HG02763 (cell line): ENCODE measurements around the gene SH3RF2.
"Not testable (repeated sequence)": the region's sequence is repeated elsewhere in the genome, so short reads cannot be mapped to it uniquely, and the experiment has no call there.

Experiments used
- ATAC-seq: cut with Tn5 transposase; IDR thresholded peaks from one replicate; pipeline ENCODE4 v1.9.1; 2021; ENCODE audit warnings: mild to moderate bottlenecking, moderate library complexity; ENCODE audit not compliant: unreplicated experiment

SH3RF2 gene

DNA sequence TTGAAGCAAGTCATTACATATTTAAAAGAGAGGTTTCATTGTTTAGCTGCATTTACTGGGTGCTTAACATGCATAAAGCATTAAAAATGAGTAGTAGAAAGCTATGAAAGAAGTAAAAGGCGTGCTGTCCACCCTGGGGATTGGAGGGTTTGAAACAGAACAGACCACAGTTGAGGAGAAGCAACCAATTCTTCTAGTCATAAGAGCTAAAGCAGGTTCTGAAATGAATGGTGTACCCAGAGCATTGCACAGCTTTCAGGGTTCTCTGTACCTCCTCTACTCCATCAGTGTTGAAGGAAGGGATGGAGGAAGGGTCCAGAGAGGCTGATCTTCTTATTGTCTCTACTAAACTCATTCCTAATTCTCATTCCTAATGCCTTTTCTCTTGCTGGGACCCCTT lies 68.9 kb downstream of the SH3RF2 start:
- no peak for ATAC-seq

DNA sequence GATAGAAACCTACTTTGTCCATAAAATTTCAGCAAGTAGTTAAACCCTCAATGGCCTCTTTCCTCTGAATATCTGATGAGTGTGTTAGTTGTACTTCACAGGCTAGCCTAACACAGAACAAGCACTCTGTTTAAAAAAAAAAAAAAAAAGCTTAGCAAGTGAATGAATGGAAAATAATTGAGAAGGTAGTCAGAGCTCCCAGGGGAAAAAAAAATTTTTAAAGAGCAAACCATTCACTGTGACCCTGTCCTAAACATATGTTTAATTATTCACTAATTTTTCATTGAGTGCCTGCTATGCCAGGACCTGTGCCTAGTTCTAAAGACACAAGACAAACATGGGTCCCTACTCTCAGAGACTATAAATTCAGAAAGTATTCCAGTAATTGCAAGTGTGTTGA lies 69.3 kb downstream of the SH3RF2 start:
- no peak for ATAC-seq

DNA sequence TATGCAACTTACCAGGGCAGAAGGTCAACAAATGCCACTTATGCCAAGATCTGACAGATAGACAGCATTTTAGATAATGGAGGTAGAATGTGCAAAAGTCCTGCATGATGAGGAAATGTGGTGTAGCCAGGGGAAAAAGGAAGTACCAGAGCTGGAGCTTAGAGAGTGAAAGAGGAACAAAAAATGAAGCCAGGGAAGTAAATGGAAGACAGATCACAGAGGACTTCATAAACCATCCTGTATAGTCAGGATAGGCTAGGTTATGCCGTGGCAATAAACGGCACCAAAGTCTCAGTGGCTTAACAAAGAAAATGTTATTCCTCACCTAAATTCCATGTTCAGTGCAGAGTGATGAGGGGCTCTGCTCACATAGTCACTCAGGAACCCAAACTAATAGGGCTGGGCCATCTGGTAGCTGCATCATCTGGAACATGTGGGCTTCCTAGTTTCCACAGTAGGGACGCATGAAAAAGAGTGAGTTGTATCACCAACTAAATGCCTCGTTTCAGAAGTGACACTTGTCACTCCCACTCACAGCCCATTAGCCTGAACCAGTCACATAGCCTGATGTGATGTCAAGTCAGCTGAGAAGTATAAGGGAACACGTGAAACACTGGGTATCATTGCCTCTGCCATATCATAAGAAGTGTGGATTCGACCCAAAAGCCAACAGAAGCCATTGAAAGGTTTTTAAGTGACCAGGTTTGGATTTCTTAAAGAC lies 70.3 kb downstream of the SH3RF2 start:
- no peak for ATAC-seq

- ATAC-seq: no peak
Observed at GRCh38 chr5:146007270-146007669, 70.9 kb downstream of the SH3RF2 start.

DNA sequence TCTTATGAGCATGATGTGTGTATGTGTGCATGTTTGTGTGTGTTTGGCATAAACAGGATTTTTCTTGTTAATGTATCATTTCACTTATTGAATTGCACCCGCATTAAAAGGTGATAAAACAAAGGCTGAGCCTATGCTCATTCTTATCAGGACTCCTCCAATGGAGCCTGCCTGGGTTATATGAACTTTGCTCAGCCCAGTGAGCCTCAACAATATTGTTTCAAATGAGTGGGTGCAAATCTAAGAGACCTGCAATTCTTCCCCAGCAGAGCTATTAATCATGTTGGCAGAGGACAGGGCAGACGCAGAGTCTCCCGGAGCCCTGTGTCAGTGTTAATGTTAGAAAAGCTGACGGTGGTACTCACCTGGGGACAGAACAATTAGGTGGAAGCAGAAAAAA lies 71.6 kb downstream of the SH3RF2 start:
- no peak for ATAC-seq

- no peak for ATAC-seq
Observed at GRCh38 chr5:146009020-146009419, 72.6 kb downstream of the SH3RF2 start.

DNA sequence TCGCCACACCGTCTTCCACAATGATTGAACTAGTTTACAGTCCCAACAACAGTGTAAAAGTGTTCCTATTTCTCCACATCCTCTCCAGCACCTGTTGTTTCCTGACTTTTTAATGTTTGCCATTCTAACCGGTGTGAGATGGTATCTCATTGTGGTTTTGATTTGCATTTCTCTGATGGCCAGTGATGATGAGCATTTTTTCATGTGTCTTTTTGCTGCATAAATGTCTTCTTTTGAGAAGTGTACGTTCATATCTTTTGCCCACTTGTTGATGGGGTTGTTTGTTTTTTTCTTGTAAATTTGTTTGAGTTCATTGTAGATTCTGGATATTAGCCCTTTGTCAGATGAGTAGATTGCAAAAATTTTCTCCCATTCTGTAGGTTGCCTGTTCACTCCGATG lies 74.1 kb downstream of the SH3RF2 start:
- not testable (repeated sequence) for ATAC-seq

DNA sequence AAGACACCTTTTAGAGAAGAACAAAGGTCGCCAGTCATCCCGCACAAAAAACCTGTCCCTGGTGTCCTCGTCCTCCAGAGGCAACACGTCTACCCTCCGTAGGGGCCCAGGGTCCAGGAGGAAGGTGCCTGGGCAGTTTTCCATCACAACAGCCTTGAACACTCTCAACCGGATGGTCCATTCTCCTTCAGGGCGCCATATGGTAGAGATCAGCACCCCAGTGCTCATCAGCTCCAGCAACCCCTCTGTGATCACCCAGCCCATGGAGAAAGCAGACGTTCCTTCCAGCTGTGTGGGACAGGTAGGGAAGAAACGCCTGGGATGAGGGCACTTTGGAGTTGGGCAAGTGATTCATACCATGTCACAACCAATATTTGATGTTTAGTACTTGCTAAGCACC lies 77.4 kb downstream of the SH3RF2 start:
- no peak for ATAC-seq

GRCh38 chr5:146015001-146015400 lies 78.6 kb downstream of the SH3RF2 start:
- no peak for ATAC-seq

- ATAC-seq: no peak
Observed at GRCh38 chr5:146016764-146017484, 80.5 kb downstream of the SH3RF2 start.

DNA sequence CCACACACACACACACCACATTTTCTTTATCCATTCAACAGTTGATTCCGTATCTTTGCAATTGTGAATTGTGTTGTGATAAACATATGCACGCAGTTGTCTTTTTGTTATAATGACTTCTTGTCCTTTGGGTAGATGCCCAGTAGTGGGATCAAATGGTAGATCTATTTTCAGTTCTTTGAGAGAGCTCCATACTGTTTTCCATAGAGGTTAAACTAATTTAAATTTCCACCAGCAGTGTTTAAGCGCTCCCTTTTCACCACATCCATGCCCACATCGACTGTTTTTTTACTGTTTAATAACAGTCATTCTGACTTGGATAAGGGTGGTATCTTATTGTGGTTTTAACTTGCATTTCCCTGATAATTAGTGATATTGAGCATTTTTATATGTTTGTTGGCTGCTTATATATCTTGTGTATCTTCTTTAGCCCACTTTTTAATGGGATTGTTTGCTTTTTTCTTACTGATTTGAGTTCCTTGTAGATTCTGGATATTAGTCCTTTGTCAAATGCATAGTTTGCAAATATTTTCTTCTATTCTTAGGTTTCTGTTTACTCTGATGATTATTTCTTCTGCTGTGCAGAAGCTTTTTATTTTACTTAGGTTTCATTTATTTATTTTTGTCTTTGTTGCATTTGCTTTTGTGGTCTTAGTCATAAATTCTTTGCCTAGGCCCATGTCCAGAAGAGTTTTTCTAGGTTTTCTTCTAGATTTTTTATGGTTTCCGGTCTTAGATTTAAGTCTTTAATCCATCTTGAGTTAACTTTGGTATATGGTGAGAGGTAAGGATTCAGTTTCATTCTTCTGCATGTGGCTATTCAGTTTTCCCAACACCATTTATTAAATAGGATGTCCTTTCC lies 82.4 kb downstream of the SH3RF2 start:
- ATAC-seq: no peak

DNA sequence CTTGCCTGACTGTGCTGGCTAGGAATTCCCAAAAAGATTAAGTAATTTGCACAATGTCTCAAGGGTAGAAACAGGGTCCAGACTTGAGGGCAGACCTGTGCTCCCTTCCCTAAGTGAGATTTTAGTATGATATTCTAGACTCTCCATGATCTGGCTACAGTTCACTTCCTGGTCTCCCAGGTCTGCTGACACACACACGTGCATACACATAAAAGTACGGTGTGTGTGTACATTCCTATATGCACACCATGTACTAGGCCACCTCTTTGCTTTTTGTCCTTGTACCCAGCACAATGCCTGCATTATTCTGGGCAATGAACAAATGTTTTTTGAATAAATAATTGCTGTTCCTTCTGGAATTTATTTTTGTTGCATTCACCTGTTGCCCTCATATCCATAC lies 83.7 kb downstream of the SH3RF2 start:
- ATAC-seq: no peak

DNA sequence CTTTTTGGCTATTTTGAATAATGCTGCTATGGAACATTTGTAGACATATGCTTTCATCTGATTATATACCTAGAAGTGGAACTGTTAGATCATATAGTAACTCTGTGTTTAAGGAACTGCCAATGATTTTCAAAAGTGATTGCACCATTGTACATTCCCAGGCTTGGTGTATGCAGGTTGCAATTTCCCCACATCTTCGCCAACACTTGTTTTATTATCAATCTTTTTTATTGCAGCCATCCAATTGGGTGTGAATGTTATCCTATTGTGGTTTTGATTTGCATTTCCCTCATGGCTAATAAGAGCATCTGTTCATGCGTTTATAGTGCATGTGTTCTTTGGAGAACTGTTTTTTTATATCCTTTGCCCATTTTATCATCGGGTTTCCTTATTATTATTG lies 87.7 kb downstream of the SH3RF2 start:
- ATAC-seq: no peak

- no peak for ATAC-seq
Observed at GRCh38 chr5:146025114-146025680, 88.8 kb downstream of the SH3RF2 start.

DNA sequence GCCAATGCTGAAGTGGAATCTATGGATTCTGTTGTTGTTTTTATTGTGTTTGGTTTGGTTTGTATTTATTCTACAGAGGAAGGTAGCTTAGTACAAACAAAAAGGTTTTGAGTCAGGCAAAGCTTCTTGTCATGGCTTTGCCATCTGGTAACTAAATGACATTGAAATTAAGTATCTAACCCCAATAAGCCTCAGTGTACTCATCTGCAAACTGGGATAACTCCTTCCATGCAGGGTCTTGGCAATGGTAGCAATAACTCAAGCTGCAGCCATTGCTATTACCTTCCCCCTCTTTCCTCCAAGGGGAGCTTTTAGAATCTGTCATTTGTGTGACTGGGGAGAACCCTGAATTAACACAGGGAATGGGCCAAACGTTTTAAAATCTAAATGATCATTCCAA lies 89.3 kb downstream of the SH3RF2 start:
- ATAC-seq: no peak

GRCh38 chr5:146026307-146027010 lies 90.1 kb downstream of the SH3RF2 start:
- ATAC-seq: no peak

DNA sequence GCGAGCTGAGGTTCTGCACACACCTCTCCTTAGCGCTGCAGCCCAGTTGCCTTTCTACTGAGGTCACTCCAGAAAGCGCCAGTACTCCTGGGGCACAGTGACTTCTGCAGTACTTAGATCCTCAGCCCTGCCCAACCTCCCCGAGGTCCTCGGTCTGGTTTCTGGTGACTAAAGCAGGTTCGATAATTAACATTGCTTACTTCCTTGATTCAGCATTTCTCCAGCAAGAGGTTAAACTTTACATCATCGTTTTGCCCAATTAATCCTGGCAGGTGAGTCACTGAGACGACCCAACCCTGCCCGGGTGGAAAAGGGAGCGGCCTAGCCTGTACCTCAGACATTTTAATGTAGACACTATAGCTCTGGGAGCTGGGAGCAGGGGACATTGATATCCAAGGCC lies 91.4 kb downstream of the SH3RF2 start:
- ATAC-seq: no peak

- no peak for ATAC-seq
Observed at GRCh38 chr5:146032911-146033310, 96.5 kb downstream of the SH3RF2 start.

GRCh38 chr5:146034127-146034526 lies 97.7 kb downstream of the SH3RF2 start:
- ATAC-seq: no peak

DNA sequence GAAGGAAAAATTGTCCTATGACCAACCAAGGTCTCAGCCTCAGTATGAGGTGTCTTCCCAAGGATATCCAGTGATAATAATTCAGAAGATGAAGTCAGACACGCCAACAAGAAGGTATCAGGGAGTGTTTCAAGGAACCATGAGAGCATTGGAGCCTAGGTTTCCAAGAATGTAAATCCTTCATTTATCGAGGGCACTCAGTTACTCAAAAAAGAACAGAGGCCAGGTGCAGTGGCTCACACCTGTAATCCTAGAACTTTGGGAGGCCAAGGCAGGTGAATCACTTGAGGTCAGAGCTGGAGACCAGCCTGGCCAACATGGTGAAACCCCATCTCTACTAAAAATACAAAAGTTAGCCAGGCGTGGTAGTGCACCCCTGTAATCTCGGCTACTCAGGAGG lies 98.2 kb downstream of the SH3RF2 start:
- no peak for ATAC-seq

- ATAC-seq: no peak
Observed at GRCh38 chr5:146039420-146039819, 103.0 kb downstream of the SH3RF2 start.
